NCI-H446 (cell line): ENCODE results near the gene CPEB3.
"Not testable (repeated sequence)": the region's sequence is repeated elsewhere in the genome, so short reads cannot be mapped to it uniquely, and the experiment has no call there.

Source experiments
- DNase-seq, 2 experiments: peaks; one replicate each; lab custom pipeline; 2025; lab: John Stamatoyannopoulos, UW

CPEB3 gene

DNA sequence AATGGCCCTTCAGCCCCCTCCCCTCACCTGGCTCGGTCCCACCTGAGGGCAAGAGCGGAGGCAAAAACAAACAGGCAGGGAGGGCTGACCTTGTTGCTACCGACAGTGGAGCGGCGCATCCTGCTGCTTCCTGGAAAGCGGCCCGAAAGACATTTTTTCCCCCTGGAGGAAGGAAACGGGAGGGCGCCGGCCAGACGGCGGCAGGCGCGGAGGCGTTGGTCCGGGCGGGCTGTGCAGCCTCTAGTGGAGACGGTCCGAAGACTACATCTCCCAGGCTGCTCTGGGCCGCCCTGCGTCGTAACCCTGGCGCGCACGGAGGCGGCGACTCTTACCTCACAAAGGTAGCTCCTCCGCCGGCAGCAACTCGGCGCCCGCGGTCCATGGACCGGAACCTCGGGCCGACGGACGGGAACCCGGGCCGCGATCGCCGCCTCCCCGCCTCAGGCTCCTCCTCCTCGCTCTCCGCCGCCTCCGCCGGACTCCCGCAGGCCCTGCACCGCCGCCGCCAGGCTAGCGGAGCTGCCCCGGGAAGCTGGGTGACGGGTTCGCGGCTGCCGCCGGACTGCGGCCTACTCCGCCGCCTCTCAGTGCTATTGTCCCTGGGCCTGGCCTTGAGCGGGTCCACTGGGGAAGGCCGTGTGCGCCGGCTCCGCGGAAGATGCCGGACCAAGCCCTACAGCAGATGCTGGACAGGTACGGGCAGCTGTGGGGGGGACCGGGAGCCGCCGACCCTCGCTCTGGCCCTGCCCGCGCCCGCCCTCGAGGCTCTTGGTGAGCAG lies at the start of gene CPEB3, which contains the start of gene MARCHF5:
CPEB3 (minus strand) TSS at position 242 of the 779 bp plus-strand sequence. CDS start 50,728 bp downstream, outside the sequence.
MARCHF5 (plus strand) TSS at position 331 of the 779 bp plus-strand sequence; CDS start at position 659, 328 bp downstream.
- peak; percentile 67 to 89 for DNase-seq

DNA sequence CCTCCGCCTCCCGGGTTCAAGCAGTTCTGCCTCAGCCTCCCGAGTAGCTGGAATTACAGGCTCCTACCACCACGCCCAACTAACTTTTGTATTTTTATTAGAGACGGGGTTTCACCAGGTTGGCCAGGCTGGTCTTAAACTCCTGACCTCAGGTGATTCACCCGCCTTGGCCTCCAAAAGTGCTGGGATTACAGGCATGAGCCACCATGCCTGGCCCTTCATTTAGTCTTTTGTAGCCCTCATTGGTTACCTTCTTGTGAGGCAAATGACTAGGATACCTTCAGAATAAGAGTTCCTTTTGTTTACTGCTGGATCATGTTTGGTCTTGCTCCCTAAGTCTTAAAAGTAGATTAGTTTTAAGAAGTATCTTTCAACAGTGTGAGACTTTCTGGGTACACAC lies 39.0 kb upstream of the CPEB3 start:
- DNase-seq, result not testable (repeated sequence)

GRCh38 chr10:92328993-92329392 lies 38.1 kb upstream of the CPEB3 start:
- no peak for DNase-seq

- DNase-seq, result no peak
Measured at GRCh38 chr10:92327445-92328433, 36.9 kb upstream of the CPEB3 start.

DNA sequence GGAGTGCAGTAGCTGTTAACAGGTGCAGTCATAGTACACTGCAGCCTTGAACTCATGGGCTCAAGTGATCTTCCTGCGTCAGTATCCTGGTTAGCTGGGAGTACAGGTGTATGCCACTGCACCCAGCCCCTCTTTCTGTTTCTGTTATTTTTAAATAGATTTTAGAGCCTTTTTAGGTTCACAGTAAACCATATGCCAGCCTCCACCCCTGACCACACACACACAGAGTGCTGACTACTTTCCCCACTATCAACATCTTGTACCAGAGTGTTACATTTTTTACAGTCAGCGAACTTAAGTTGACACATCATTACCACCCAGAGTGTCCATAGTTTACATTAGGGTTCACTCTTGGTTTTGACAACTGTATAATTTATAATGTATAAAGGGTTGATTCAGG lies 32.2 kb upstream of the CPEB3 start:
- no peak for DNase-seq

GRCh38 chr10:92316610-92317009 lies 25.7 kb upstream of the CPEB3 start:
- DNase-seq, result no peak

DNA sequence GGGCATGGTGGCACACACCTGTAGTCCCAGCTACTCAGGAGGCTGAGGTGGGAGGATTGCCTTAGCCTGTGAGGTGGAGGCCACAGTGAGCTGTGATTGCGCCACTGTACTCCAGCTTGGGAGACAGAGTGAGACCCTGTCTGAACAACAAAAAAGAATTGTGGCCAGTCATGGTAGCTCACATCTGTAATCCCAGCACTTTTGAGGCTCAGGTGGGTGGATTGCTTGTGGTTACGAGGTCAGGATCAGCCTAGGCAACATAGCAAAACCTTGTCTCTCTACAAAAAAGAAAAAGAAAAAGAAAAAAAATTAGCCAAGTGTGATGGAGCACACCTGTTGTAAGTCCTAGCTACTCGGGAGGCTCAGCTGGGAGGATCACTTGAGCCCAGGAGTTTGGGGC lies 22.9 kb upstream of the CPEB3 start:
- DNase-seq, result no peak

- DNase-seq, result no peak
Measured at GRCh38 chr10:92309272-92309671, 18.4 kb upstream of the CPEB3 start.

- no peak for DNase-seq
Measured at GRCh38 chr10:92305133-92306072, 14.5 kb upstream of the CPEB3 start.

GRCh38 chr10:92304061-92304460 lies 13.2 kb upstream of the CPEB3 start:
- DNase-seq, result no peak

- DNase-seq, result no peak
Measured at GRCh38 chr10:92303096-92303495, 12.2 kb upstream of the CPEB3 start.

- DNase-seq, result no peak
Measured at GRCh38 chr10:92298487-92298886, 7.6 kb upstream of the CPEB3 start.

DNA sequence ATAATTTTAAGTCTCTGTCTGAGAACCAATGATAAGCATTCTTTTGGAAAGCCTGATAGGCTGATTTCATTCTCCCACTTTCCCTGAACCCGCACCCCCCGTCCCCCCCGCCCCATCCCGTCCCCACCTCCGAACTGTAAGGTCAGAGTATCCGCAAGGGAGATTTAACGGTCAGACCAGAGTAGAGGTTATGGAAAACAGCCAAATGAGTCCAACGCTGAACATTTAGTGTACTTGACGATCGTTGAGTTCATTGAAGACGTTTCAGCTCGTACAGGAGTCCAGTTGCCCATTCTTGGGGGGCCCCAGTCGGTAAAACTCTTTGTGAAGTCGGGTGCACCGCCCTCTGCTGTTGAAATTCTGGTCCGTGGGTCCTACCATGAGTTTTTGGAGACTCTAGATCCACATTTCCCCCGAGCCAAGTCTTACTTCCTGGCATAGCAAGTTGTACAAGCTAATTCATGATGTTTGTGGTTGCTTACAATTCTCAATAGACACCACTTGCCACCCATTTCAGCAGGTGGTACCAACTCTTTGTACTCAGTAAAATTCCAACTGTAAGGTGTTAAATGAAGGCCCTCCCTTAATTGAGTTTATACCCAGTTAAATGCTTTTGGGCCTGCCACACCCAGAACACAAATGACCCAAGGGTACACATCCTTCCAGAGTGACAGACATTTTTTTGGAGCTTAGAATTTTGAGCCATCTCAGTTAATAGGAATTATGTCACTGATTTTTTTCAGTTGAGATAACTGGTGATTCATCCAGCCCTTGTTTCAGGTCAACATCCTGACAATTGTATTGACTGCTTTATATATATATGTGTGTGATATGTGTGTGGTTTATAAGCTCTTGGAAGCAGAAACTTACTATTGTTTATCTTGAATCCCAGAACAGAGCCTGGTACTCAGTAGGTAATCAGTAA lies 1.3 kb upstream of the CPEB3 start:
- DNase-seq, result peak in 1 of 2 experiments; percentile 32

DNA sequence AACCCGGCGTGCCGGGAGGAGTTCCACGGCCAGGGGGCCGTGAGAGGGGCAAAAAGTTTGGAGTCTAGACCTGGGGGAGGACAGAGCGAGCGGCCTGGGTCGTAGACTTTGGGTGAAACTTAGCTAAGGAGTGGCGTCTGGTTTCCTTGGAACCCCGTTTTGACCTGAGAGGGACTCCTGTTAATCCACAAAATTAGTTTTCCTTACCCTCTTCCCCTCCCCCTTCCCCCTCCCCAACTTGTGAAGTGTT lies 663 bp upstream of the CPEB3 start:
- no peak for DNase-seq

- peak in 1 of 2 experiments; percentile 36 for DNase-seq
Measured at GRCh38 chr10:92290076-92290836, 622 bp downstream of the CPEB3 start.

DNA sequence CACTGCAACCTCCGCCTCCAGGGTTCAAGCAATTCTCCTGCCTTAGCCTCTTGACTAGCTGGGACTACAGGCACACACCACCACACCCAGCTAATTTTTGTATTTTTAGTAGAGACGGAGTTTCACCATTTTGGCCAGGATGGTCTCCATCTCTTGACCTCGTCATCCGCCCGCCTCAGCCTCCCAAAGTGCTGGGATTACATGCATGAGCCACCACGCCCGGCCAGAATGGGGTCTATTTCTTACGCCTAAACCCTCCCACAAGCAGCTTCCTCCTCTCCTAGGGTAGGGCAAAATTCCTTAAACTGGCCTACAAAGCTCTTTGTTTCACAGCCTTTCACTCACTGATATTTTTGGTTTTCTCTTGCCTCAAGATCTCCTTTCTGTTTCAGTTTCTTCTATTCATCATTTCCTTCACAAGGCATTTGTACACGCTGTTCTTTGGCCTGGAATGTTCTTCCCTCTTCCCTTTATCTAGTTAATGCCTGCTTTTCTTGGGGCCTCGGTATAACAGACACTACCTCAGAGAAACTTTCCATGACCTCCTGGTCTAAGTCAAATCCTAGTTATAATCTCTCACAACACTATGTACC lies 6.7 kb downstream of the CPEB3 start:
- DNase-seq, result no peak

- DNase-seq, result no peak
Measured at GRCh38 chr10:92278996-92279696, 11.7 kb downstream of the CPEB3 start.

DNA sequence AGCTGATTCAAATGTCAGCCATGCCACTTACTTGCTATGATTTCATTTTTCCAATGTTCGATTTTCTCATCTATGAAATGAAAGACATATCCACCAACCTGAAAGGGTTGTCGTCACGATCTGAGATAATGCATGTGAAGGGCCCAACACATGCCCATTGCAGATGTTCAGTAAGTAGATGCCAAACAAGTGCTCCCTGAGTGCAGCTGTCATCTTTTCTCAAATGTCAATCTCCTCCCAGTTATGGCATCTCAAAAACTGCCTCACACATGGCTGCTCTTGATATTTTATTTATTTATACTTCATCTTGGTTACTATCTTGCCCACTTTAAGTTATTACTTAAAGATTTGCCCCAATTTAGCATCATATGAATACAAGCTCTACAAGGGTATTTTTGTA lies 16.8 kb downstream of the CPEB3 start:
- no peak for DNase-seq

DNA sequence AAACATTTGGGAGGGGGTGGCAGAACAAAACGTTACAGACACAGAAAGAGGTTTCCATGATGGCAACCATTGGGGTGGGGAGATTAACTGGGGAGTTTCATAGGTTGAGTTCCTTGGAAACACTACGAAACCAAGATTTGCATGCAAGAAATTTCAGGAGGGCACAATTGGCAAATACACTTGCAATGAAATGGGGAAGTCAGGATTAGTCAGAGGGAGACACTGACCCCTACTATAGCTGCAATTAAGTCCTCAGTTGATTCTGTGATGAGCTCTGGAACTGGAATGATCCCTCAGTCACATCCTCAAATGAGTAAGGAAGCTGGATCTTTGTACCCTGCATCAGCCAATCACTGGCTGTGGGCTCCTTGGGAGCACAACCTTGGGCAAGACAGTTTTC lies 22.1 kb downstream of the CPEB3 start:
- DNase-seq, result no peak
